Gastroesophageal sphincter (tissue), 3 donors: ENCODE data around the gene SMIM21.

Source experiments
- POLR2A ChIP-seq, 2 donors: fragments of 450-650 bp; IDR thresholded peaks; one replicate each; pipeline ENCODE4 v1.6.1; 2017; ENCODE audit warnings: antibody characterized with exemption in 2 of 2, mild to moderate bottlenecking in 2 of 2, moderate library complexity in 1 of 2
- POLR2AphosphoS5 ChIP-seq: sonication (generic); formaldehyde crosslinking; IDR thresholded peaks from one replicate; pipeline ENCODE4 v1.6.1; 2017; ENCODE audit warnings: antibody characterized with exemption
- TF ChIP-seq, protein P1 (sequence below), 4 experiments: fragments of 200-600 bp in 2 of 4; fragments of 450-650 bp in 2 of 4; sonication (generic) in 1 of 4; IDR thresholded peaks; one replicate each; pipeline ENCODE4 v1.5.1; 2017 to 2019; ENCODE audit warnings: antibody characterized with exemption in 4 of 4, mild to moderate bottlenecking in 2 of 4, moderate library complexity in 2 of 4

DNA sequence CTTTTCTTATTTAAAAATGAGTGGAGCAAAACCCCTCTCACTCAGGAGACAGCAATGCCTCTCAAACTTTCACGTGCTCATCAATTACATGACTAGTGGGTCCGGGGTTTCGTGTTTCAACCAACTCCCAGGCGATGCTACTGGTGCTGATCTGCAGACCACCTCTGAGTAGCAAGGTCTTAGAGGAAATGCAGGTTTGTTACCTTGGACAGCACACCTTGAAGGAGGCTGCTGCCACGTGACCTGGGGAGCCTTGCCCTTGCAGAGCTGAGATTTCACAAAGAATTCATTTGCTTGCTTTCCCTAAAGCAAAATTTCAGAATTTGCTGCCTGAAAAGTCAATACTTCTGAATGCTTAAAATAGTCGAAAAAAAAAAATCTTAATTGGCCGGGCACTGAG is 32.4 kb downstream of the SMIM21 start:
- TF ChIP-seq, protein P1, sequence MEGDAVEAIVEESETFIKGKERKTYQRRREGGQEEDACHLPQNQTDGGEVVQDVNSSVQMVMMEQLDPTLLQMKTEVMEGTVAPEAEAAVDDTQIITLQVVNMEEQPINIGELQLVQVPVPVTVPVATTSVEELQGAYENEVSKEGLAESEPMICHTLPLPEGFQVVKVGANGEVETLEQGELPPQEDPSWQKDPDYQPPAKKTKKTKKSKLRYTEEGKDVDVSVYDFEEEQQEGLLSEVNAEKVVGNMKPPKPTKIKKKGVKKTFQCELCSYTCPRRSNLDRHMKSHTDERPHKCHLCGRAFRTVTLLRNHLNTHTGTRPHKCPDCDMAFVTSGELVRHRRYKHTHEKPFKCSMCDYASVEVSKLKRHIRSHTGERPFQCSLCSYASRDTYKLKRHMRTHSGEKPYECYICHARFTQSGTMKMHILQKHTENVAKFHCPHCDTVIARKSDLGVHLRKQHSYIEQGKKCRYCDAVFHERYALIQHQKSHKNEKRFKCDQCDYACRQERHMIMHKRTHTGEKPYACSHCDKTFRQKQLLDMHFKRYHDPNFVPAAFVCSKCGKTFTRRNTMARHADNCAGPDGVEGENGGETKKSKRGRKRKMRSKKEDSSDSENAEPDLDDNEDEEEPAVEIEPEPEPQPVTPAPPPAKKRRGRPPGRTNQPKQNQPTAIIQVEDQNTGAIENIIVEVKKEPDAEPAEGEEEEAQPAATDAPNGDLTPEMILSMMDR (IDR thresholded peaks at IDR 0.05): no peak
- TF ChIP-seq POLR2A (IDR thresholded peaks at IDR 0.05) (no peak), POLR2AphosphoS5 (no peak)
